ENCODE results near the gene IRGQ. TPM values are rescaled to one million over a fixed set of nuclear protein-coding genes. Genes with fewer than 3 reads are reported as not detected.

IRGQ gene
- total and polyA plus RNA-seq, 2 donors (not counting 3 experiments of a cell fraction or from before 2014, with no cell fraction given), result 15.8 to 33.2 TPM

DNA sequence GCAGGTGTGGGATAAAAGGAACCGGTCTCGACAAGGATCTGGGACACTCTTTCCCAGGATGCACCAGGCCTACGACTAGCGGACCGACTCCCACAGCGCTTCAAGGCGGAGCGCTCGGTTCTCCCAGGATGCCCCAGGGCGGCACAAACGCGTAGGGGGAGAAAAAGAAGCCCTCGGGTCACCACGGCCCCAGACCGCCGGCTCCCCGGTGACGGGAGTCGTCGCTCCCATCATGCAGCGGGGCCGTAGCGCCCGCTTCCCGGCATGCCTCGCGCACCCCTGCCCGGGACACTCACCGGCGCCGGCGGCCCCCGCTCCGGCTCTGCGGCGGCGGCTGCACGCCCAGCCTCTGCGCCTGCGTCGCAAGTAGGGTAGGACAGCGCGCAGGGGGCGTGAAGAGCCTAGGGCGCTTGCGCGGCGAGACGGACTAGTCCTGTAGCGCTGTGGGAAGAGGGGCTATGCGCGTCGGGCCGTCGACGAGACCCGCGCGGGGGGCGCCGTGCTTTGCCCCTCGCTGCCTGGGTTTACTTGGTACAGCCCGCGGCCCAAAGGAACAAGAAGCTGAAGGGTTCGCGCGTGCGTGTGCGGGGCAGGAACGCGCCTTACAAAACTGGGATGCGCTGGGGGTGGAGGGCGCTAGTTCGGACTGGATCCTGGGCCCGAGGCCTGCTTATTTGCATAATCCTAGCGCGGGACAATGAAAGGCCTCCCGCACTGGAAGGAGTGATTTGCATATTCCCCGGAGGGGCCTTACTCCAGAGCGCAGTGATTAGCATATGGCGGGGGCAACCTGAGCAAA is 23.5 kb upstream of the IRGQ start, which contains the start of gene ZNF428:
TSS of gene ZNF428 (minus strand) at position 368 of the 799 bp plus-strand sequence. CDS start 5,325 bp downstream, outside the sequence.
- H3K4me1 ChIP-seq (ENCODE audit: control insufficient read depth, extremely low read depth, insufficient read depth, low read length), result peaks cover 12% of the 10 kb centered on the region
- peak within 1 kb of the TSS; percentile 95 for H3K9ac ChIP-seq (replicated peaks; ENCODE audit: extremely low read depth, insufficient read depth, low read length)
- peak within 1 kb of the TSS; percentile 31 to 75 (median 47) for H3K4me3 ChIP-seq (replicated peaks in 1 of 3; ENCODE audit: insufficient read depth in 1 of 3, low read depth in 1 of 3, low read length in 3 of 3)
- intact Hi-C loops (cut with micrococcal nuclease) (loop anchor here (1.0 to 2.0 kb wide), 3 partner anchors 23 to 49 kb away; partner anchors contain the start of genes IRGQ, PINLYP, XRCC1 and ZNF576), dilution Hi-C loops (cut with MboI; ENCODE audit: extremely low pct_ligation_motif_present, low sequenced_read_pairs) (no loop called here)
- FAIRE-seq, result no peak
- no peaks in the 10 kb centered on the region for H3K9me3 ChIP-seq (replicated peaks; ENCODE audit: control insufficient read depth, insufficient read depth, low read length)
- H3K9me1 ChIP-seq (replicated peaks; ENCODE audit: control insufficient read depth, extremely low read depth, insufficient read depth, low read length), result no peaks in the 10 kb centered on the region
- no peaks in the 10 kb centered on the region for H4K20me1 ChIP-seq (replicated peaks; ENCODE audit: control insufficient read depth, extremely low read depth, insufficient read depth, low read length)
- no peaks in the 10 kb centered on the region for H3K27me3 ChIP-seq (ENCODE audit: control insufficient read depth in 2 of 2, insufficient read depth in 2 of 2, low read length in 2 of 2)
- H2AFZ ChIP-seq (ENCODE audit: low read depth, low read length), result peak within 1 kb of the TSS; percentile 89
- H3K27ac ChIP-seq (ENCODE audit: insufficient read depth, low read depth, low read length), result peak within 1 kb of the TSS; percentile 88
- peak; percentile 95 for DNase-seq (ENCODE audit: low read depth, low spot score)
- H3K4me2 ChIP-seq (ENCODE audit: insufficient read depth, low read length), result peak within 1 kb of the TSS; percentile 87
- H3K79me2 ChIP-seq (ENCODE audit: control insufficient read depth, insufficient read depth, low read length), result peaks cover 24% of the 10 kb centered on the region
- no TSS peak for BruUV-seq (replicated peaks)
- ChIA-PET POLR2A (no interaction called here), CTCF (no interaction called here)
- no peaks in the 10 kb centered on the region for H3K36me3 ChIP-seq (ENCODE audit: control insufficient read depth in 2 of 2, extremely low read depth in 1 of 2, insufficient read depth in 2 of 2, low read length in 2 of 2)
- TF ChIP-seq, protein P1, sequence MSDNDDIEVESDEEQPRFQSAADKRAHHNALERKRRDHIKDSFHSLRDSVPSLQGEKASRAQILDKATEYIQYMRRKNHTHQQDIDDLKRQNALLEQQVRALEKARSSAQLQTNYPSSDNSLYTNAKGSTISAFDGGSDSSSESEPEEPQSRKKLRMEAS (IDR thresholded peaks at IDR 0.05; ENCODE audit: insufficient read depth, insufficient read length), result no peak
- no peak for TF ChIP-seq EZH2 (IDR thresholded peaks at IDR 0.05; ENCODE audit: borderline replicate concordance, low read depth, low read length, severe bottlenecking)
- TF ChIP-seq JUN (IDR thresholded peaks at IDR 0.05; ENCODE audit: borderline replicate concordance, insufficient read depth, insufficient read length, low read depth), result no peak
- TF ChIP-seq POLR2AphosphoS5 (IDR thresholded peaks at IDR 0.05; ENCODE audit: insufficient read depth, low read depth, low read length), result peak; percentile 81
- TF ChIP-seq POLR2A (IDR thresholded peaks at IDR 0.05; ENCODE audit: low read depth, low read length), result peak; percentile 48
- no peak for TF ChIP-seq GATA2 (IDR thresholded peaks at IDR 0.05; ENCODE audit: insufficient read depth, insufficient read length, low read depth, low read length)
